HFFc6 (cell line): ENCODE results near the gene PDE4D. TPM values are rescaled to one million over a fixed set of nuclear protein-coding genes. Genes with fewer than 3 reads are reported as not detected.

ENCODE experiments used
- DNase-seq: peaks from one replicate; pipeline ENCODE4 v3.0.0-alpha.2; 2018
- H3K27ac Mint-ChIP-seq: 2 replicates; pipeline ENCODE4 v1.8.0; 2020; ENCODE audit warnings: mild to moderate bottlenecking, mixed read lengths
- H3K27me3 Mint-ChIP-seq: 2 replicates; pipeline ENCODE4 v1.8.0; 2021; ENCODE audit warnings: mild to moderate bottlenecking, moderate library complexity, mixed read lengths; ENCODE audit not compliant: insufficient read depth
- H3K36me3 Mint-ChIP-seq: 2 replicates; pipeline ENCODE4 v1.8.0; 2021; ENCODE audit warnings: low read depth, mixed read lengths
- H3K4me1 Mint-ChIP-seq: 2 replicates; pipeline ENCODE4 v1.8.0; 2020; ENCODE audit warnings: low read depth, mixed read lengths
- H3K4me3 Mint-ChIP-seq: 2 replicates; pipeline ENCODE4 v1.8.0; 2020; ENCODE audit warnings: mild to moderate bottlenecking, moderate library complexity, mixed read lengths
- H3K9me3 Mint-ChIP-seq: 2 replicates; pipeline ENCODE4 v1.8.0; 2020; ENCODE audit warnings: mild to moderate bottlenecking, mixed read lengths
- CTCF ChIP-seq: fragments of 200-600 bp; sonication (generic); IDR thresholded peaks from 2 replicates; pipeline ENCODE4 v1.5.0; 2021; ENCODE audit warnings: antibody characterized with exemption, mild to moderate bottlenecking
- total RNA-seq, 6 experiments: library from RNA; stranded (reverse); fragmentation: NEBNext Ultra II Directional; extraction: Animal tissue kit (Norgen Biotek cat#: 25700); gene quantifications; 2 replicates in 1 of 6; 3 replicates in 5 of 6; pipeline ENCODE4 v1.2.3, GENCODE V29; 2021

PDE4D gene
- total RNA-seq, 6 experiments from 2014 or later = 1.8 to 7.3 (median 6.2) TPM

- no peak overlapping the region for H3K4me3 Mint-ChIP-seq
- peaks cover 8% of the 10 kb centered on the region for H3K4me1 Mint-ChIP-seq
- H3K9me3 Mint-ChIP-seq = no peaks in the 10 kb centered on the region
- H3K36me3 Mint-ChIP-seq = no peaks in the 10 kb centered on the region
- TF ChIP-seq CTCF = no peak
- H3K27ac Mint-ChIP-seq = no peak overlapping the region
- peaks cover 12% of the 10 kb centered on the region for H3K27me3 Mint-ChIP-seq
- no peak for DNase-seq
Measured at GRCh38 chr5:59138509-59138908, 755.0 kb downstream of the PDE4D start.

GRCh38 chr5:59137846-59138245, 755.7 kb downstream of the PDE4D start:
- no peak for TF ChIP-seq CTCF
- Mint-ChIP-seq H3K36me3 (no peaks in the 10 kb centered on the region), H3K27me3 (peaks cover 9% of the 10 kb centered on the region), H3K4me3 (no peak overlapping the region), H3K27ac (no peak overlapping the region), H3K4me1 (peaks cover 12% of the 10 kb centered on the region), H3K9me3 (no peaks in the 10 kb centered on the region)
- no peak for DNase-seq

GRCh38 chr5:59136549-59136948, 757.0 kb downstream of the PDE4D start:
- Mint-ChIP-seq H3K27ac (no peak overlapping the region), H3K36me3 (no peaks in the 10 kb centered on the region), H3K27me3 (peaks cover 1% of the 10 kb centered on the region; the same call in 1 of the 2 replicates), H3K9me3 (no peaks in the 10 kb centered on the region), H3K4me3 (no peak overlapping the region), H3K4me1 (peaks cover 12% of the 10 kb centered on the region)
- no peak for DNase-seq
- TF ChIP-seq CTCF = no peak

GRCh38 chr5:59134471-59135163, 758.9 kb downstream of the PDE4D start:
- H3K4me3 Mint-ChIP-seq = no peak overlapping the region
- H3K27me3 Mint-ChIP-seq = peaks cover 1% of the 10 kb centered on the region; the same call in 1 of the 2 replicates
- H3K36me3 Mint-ChIP-seq = no peaks in the 10 kb centered on the region
- peaks cover 12% of the 10 kb centered on the region for H3K4me1 Mint-ChIP-seq
- no peaks in the 10 kb centered on the region for H3K9me3 Mint-ChIP-seq
- TF ChIP-seq CTCF = no peak
- no peak for DNase-seq
- no peak overlapping the region for H3K27ac Mint-ChIP-seq

- Mint-ChIP-seq H3K36me3 (no peaks in the 10 kb centered on the region), H3K4me1 (peaks cover 12% of the 10 kb centered on the region), H3K9me3 (no peaks in the 10 kb centered on the region), H3K4me3 (no peak overlapping the region), H3K27ac (peak overlapping the region; percentile 5; the same call in 1 of the 2 replicates), H3K27me3 (no peaks in the 10 kb centered on the region; the same call in 1 of the 2 replicates)
- DNase-seq = peak; percentile 57
- no peak for TF ChIP-seq CTCF
Measured at GRCh38 chr5:59133764-59134261, 759.7 kb downstream of the PDE4D start.
